Medulla oblongata (tissue), 1 donor: Measurements from ENCODE around the gene STX1A.

Source experiments
- DNase-seq: peaks from one replicate; pipeline ENCODE4 v3.0.0-alpha.2; 2015; ENCODE audit errors: extremely low spot score

Gene STX1A

GRCh38 chr7:73718905-73719805, at the start of gene STX1A:
Gene STX1A (minus strand): TSS chr7:73719669. CDS start chr7:73719631, 38 bp downstream.
- peak; percentile 52 for DNase-seq

- no peak for DNase-seq
Observed at GRCh38 chr7:73768641-73769480, 49.4 kb upstream of the STX1A start.

- DNase-seq = no peak
Observed at GRCh38 chr7:73766556-73767229, 47.2 kb upstream of the STX1A start.

GRCh38 chr7:73762659-73762999, 43.2 kb upstream of the STX1A start:
- no peak for DNase-seq

- DNase-seq = no peak
Observed at GRCh38 chr7:73761854-73762658, 42.6 kb upstream of the STX1A start.

GRCh38 chr7:73758581-73759138, 39.2 kb upstream of the STX1A start:
- DNase-seq = no peak

- DNase-seq = peak; percentile 28
Observed at GRCh38 chr7:73749931-73750776, 30.7 kb upstream of the STX1A start.

- DNase-seq = no peak
Observed at GRCh38 chr7:73746378-73746777, 26.9 kb upstream of the STX1A start.

- DNase-seq = peak; percentile 45
Observed at GRCh38 chr7:73742753-73743641, 23.5 kb upstream of the STX1A start.

GRCh38 chr7:73742338-73742752, 22.9 kb upstream of the STX1A start:
- no peak for DNase-seq

GRCh38 chr7:73741600-73741999, 22.1 kb upstream of the STX1A start:
- no peak for DNase-seq

GRCh38 chr7:73740771-73741170, 21.3 kb upstream of the STX1A start:
- no peak for DNase-seq

- DNase-seq = no peak
Observed at GRCh38 chr7:73740212-73740611, 20.7 kb upstream of the STX1A start.

GRCh38 chr7:73739387-73739767, 19.9 kb upstream of the STX1A start:
- peak; percentile 18 for DNase-seq

- peak; percentile 98 for DNase-seq
Observed at GRCh38 chr7:73738612-73739386, 19.3 kb upstream of the STX1A start, which contains the start of gene ABHD11. Gene ABHD11 (minus strand): TSS chr7:73738802. CDS start chr7:73738770, 32 bp downstream.

- peak; percentile 58 for DNase-seq
Observed at GRCh38 chr7:73738220-73738611, 18.7 kb upstream of the STX1A start.

GRCh38 chr7:73737491-73738219, 18.2 kb upstream of the STX1A start:
- DNase-seq = no peak
